Stimulated activated CD8-positive, alpha-beta memory T cell treated with anti-CD3 and anti-CD28 coated beads, Interleukin-7, amount 100 ng/mL, for 48 hours (primary cell): Measurements from ENCODE around the gene SYTL5.

Experiments used
- DNase-seq, 2 donors: peaks; one replicate each; pipeline ENCODE4 v3.0.0-alpha.2; 2020; ENCODE audit warnings: low read depth in 1 of 2; ENCODE audit errors: extremely low read depth in 1 of 2

Gene SYTL5

DNA sequence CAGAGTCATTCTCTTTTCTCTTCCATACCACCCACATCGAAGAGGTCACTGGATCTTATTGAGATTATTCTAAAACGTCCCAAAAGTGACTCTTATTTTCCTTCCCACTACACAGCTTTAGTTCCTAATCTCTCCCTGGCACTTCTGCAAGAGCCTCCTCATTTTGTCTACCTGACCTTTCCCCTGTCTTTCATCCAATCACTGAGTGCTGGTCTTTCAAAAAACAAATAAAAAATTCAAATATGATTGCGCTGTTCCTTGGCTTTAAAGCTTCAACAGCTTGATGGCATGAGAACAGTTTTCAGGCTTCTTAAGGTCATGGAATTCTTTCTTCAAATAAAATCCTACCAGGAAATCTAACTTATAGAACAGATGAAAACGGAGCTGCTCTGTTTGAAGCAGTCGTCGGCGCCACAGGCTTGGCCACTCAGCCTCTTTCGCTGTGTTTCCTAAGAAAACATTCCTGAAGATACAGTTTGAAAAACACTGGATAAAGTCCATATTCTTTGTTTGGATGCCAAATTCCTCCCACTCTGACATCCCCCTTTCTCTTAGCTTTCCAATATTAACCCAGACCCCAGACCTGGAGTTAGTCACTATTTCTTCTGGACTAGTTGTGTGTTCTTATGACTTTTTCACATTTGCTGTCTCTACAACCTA, 12.5 kb downstream of the SYTL5 start:
- no peak for DNase-seq

DNA sequence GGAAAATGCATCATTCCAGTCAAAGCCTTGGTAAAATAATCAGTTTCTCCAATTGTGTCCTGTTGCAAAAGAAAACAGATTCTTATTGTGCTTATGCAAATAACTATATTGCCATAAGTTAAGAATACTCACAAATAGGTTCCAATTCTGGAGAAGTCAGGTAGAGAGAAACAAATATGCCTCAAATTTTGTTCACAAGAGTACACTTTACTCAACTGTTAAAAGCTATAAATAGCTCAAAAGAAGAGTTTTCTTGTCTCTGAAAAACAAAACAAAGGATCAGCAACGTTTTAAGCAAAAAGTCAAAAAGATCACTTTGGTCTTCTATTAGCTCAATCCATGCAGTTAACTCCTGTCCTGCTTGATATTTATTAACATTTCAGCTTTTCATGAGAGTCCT, 21.9 kb downstream of the SYTL5 start:
- no peak for DNase-seq

DNA sequence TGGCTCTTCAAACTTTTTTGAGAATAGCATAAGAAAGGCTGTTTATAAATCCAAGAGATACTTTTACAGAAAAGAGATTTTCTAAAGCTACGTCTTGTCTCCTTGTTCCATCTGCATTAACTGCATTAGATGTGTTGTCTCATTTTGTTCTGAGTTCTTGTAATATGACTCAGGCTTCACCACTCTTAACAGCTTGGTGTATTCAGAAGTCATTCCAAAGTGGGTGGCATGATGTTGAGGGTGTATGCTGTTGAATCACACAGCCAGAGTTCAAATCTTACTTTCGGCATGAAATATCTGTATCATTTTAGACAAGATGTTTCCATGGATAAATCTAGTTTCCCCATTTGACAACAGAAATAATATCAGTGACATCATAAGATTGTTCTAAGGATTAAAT, 30.1 kb downstream of the SYTL5 start:
- DNase-seq: no peak

DNA sequence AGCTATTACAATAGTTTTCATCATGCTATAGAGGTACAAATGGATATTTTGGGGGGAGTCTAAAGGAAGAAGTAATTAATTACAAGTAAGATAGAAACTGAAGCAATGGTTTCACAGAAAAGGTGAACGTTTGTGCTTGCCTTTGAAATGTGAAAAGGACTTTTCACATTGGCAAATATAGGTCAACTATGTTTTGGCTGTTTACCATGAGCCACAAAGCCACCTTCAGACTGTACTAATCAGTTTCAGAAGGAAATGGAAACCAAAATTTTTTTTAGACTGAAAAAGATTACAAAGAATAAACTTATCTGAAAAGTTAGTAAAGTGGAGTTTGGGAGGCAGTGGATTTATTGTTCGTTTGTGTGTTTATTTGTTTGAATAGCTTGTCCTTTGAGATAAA, 32.1 kb downstream of the SYTL5 start:
- DNase-seq: no peak

DNA sequence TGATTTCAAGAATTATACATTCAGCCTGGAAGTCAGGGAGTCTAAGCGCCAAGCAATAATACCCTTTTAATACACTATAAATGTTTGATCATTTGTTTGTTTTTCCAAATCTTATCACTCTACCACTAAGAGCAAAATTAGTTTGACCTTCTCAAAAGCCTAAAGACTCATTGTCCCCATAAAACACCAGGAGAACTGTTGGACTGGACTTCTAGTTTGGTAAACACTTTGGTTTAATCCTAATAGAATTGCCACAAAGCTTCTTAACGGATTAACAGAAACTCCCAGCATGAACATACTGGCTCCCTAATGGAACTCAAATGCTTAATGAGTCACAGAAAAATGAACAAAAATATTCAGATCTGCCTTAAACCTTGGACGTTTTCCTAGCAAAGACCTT, 34.9 kb downstream of the SYTL5 start:
- DNase-seq: no peak

DNA sequence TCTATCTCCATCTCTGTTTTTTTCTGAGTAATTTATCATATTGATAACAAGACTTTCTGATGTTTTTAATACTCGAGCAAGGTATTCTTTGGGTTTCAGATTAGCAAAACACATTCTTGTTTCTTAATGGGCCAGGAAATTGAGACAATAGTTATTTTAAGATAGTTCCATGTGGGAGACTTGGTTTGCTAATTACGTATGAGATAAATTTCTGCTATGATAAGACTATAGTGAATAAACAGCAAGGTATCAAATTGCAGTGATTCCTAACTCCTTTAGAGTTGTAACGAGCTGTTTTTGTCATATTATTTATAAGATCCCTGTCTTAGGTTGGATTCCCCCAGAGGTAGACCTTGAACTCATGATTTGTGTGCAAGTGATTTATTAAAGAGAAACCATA, 38.3 kb downstream of the SYTL5 start:
- DNase-seq: no peak

DNA sequence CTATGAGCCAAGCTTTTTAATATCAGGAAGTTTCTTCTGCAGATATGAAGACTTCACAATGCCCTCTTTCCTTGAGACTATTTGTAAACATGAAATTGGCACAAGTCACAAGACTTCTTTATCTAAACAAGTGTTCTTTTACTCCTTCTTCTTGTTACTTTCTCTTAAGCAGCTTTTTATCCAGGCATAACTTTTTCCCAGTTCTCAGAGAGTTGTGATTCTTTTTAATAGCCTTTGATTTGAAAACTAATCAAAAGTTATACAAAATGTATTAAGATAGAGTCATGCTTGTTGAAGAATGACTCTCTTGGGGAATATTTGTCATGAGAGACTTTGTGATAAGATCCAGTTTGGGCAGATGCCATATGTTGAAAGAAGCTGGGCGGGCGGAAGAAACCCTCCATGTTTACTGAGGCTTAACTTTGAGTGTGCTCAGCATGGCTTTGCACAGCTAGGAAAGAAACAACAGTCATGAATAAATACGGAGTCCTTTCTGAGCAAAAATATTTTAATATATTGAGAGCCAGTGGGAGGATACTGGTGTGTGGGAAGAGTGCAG, 39.3 kb downstream of the SYTL5 start:
- no peak for DNase-seq

DNA sequence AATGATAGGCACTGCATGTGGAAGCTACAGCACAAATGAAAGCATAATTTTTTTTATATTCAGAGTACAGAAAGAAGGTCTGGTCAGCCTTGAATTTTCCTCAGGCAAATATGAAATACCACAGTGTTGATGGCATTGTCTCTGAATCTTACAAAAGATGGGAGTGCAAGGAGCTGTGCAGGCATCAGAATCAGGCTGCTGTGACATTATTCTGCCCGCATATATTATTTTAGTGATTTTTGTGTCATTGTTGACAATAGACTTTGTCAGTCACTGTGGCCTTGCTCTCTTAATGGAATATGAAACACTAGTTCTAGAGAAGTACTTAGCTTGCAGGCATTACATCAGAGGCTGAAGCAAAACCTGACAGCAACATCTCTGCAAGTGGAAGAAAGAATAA, 42.5 kb downstream of the SYTL5 start:
- DNase-seq: no peak

DNA sequence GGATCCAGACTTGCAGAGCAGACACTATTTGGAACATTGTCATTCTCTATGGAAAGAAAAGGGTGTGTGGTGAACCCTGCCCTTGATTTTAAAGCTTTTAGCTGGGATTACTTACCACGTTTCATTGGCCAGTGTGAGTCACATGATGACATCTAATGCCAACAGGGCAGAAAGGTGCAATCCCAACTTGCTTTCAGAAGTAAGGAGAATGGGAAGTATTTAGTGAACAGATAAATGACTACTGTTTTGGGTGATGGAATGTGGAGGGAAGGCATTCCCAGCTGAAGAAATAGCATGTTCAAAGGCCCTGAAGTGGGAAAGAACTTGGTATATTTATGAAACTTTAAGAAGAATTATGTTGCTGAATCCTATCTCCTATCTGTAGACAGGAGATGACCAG, 44.5 kb downstream of the SYTL5 start:
- DNase-seq: no peak

DNA sequence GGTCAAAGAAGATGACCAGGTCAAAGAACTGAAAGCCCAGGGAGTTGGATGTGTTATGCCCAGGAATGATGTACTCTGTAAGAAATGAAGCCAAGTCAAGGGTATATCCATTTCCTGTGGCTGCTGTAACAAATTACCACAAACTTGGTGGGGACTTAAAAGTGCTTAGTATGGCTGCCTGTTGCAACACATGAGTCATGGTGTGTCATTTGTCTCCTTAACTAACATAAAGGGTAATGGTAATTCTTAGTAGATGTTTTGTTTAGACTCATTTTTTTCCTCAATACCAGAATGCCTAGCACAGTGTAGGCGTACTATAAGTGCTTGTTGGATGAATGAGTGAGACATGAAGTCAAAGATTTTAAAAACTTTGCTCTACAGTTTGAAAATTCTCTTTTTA, 45.7 kb downstream of the SYTL5 start:
- no peak for DNase-seq

DNA sequence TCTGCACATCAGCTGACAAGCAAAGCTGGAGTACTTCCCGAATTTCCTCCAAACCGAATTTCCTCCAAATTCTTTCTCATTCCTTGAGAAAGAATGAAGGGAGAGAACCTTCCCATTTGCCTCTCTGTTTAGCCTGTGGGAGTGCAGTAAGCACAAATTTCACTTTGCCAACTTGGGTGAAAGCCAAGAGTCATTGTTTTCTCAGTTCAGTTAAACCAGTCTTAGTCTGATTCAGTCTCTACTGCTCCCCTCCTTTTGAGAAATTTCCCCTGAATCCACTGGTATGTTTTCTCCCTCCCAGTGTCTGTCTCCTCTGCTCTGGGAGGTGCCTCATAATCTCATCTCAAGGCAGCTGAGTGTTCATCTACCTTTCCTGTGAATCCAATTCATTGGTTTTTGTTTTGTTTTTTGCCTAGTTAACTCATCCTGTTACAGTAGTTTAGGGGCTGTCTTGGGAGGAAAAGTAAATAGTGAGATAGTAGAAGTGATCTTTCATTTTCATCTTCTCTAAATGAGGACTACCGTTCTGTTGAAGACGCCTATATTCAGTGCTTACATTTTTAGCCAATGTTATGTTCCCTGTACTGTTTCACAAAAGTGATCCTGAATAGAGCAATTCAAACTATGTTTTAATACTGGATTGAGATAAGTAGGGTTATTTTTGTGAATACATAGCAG, 49.0 kb downstream of the SYTL5 start:
- DNase-seq: no peak

DNA sequence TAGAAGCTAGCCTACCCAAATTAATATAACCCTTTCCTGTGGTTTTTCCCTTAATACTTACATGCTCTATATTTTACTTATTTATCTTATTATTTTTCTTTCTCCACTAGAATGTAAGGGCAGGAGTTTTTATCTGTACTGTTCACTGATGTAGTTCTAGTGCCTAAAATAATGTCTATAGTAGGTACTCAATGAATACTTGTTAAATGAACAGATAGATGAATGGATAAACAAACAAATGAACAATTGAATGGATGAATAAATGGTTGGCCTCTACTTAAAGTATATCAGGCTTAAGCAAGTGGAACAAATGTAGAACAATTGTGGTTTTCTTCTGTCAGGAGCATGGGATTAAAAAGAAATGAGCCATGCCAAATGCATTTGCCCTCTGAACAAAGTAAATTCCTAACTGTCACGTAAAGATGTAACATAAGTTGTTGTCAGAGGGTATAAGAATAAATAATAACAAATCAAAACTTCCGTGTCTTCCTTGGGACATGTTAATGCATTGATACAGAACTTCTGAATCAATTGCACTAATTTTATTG, 54.1 kb downstream of the SYTL5 start:
- DNase-seq: no peak

DNA sequence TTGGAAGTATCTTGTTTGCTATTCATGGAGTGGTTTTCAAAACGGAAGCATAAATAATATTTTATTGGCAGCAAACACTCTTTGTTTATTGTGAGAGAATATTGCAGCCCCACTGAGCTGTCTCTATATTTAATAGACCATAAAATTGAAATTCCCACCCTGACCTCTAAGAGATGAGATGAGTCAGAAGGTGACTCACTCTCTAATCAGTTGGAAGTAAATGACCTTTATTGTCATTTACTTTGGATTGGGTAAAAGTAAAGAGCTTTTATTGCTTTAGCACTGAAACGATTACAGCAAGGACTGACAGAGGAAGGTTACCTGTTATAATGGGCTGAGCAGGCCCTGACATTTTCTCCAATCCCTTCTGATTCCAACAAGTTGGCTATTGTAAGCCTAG, 55.0 kb downstream of the SYTL5 start:
- DNase-seq: no peak

DNA sequence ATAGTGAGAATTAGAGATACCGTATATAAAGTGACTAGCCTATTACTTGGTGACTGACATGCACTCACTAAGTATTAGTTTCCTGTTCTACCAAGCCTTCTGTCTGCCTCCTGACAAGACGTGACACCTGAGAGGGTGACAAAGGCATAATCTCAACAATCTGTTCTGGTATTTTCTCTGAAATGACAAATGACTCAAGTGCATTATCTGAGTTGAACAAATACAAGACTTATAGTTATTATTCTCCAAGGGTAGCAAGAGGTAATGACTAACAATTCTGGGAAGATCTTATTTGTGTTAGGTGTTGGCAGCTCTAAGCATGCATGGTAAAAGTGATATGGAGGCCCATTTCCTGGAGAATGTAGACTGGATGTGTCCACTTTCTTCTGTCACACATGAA, 60.6 kb downstream of the SYTL5 start:
- no peak for DNase-seq

DNA sequence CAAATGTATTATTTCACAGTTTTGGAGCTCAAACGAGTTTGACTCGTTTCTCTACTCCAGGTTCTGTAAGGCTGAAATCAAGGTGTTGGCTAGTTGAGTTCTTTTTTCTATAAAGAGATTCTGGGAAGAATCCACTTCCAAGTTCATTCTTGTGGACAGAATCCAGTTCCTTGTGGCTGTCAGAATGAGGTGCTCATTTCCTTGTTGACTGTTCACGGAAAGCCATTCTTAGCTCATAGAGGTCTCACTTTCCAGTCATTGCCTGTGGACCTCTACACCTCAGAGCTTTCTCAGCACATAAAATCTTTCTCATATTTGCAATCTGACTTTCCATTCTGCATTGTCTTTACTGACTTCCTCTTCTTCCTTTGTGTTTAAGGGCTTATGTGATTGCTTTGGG, 62.9 kb downstream of the SYTL5 start:
- no peak for DNase-seq

DNA sequence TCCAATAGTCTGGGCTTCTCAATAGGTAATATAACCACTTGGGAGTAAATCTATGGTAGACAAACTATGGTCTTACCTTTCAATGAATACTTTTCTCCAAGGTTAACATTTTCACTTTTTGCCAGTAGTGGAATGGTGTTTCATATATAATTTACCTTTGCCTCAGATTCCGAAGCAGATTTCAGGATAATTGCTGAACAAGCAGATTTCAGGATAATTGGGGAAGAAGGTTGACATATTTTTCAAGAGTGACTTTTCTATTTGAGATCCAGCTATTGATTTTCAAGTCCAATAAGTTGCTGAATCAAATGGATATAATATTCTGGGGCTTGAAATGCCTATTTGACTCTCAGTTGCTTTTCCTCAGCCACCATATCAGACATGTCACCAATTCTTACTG, 63.6 kb downstream of the SYTL5 start:
- no peak for DNase-seq

DNA sequence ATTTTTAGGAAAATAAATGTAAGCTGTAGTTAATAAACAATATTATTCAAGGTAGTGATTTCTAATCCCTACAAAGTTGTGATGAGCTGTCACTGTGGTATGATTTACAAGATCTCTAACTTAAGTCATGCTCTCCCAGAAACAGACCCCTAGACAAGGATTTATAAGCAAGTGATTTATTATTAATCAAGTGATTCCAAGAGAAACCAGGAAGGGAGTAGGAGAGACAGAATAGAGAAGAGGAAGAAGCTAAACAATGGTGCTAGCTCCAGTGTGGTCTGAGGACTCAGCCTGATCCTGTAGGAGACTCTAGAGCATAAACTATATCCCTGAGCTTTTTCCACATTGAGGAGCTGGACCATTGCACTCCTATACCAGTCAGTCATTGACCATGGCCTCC, 73.1 kb downstream of the SYTL5 start:
- DNase-seq: no peak

DNA sequence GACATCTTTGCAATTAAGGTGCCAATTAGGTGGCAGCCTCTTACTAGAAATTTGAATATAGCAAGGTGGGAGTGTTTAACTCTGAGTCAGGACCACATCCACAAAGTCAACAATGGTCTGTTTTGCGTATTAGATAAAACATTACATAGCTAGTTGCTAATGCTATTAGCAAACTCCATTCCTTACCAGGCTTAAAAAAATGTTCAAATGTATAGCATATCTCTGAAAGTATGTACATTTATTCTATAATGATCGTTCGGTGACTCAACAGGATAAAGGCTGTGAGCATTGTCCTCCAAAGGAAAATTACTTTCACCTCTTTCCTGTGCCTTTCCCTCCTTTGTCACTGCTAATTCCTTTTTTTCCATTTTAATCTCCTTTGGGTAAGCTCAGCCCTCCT, 74.5 kb downstream of the SYTL5 start:
- DNase-seq: no peak

DNA sequence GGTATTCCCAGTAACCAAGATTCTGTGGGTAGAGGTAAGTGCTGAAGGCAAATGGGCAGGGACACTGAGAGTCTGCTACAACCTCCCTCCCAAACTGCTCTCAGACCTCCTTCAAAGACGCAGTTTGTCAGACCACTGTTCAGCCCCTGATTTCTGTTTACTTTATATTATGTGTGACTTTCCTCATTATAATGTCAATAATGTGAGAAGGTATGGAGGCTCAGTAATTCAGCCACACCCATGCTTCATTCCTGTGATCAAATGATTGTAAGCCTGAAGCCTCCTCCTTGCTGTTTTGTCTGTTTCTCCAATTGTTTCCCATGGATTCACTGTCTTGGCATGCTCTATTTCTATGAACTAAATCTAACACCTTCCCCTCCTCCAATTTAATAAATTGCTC, 75.6 kb downstream of the SYTL5 start:
- no peak for DNase-seq

DNA sequence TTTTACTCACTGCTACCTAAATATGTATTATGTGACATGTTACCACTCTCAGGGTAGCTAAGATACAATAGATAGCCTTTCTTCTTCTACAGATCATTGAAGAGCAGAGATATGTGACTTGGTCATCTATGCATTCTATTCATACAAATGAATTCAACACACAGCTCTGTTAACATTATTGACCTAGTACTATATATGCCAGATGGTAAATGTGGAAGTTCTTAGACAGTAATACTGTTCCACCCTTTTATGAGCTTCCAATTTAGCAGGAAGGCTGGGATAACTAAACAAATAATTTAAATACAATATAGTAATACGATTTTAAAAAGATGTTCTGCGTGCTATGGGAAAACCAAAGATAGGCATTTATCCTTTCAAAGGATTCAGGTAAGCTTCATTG, 76.0 kb downstream of the SYTL5 start:
- no peak for DNase-seq

DNA sequence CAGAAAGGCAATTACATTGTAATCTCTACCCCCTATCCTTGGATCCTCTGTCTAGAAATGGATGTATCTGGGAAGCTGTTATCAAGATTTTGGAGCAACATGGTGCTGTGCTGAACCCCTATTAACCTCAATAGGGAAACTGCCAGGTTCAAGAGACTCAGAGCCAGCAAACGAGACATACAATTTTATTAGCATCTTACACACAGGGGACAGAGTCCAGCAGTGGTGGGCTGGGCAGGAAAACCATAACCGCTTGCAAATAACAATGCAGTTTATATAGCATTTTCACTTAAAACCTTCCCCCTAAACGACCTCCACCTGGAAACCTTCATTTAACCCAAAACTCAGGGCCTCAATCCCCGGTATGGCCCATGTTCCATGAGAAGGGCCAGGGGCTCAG, 79.5 kb downstream of the SYTL5 start:
- no peak for DNase-seq

DNA sequence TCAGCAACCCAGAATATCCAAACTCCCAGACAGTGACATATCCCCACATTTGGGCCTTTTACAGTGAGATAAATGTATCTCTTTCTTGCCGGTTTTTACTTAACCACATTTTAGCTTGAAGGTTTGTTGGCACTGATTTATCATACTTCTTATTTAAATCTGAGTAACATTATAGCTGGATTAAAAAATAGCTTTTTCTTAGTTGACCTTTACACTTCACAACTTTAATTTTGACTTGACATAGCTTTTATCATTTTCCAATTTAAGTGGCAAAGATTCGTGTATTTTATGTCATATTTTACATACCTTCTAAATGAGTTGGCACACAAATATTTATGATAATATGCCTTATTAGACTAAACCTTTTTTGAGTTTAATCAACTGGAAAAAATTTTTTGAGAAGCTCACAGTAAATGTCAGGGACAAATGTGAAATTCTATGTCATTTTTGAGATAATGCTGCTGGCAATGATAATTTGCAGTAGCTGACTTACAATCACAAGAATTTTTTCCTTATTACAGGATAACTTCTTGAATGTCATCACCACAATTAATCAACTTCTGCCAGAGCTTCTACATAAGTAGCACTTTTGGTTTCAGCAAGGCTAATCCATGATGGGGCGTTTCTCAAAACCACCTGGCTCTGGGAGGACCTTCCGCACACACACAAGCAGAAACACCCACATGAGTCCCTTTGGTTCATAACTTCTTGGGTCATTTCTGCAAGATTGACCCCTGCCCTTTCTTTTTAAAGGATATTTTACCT, 80.3 kb downstream of the SYTL5 start:
- DNase-seq: no peak
